H1 (cell line): ENCODE data around the gene DCTN2.

ENCODE experiments used
- CREB1 ChIP-seq: IDR thresholded peaks from 2 replicates; pipeline ENCODE4 v1.6.1; 2012; ENCODE audit warnings: inconsistent platforms
- CTCF ChIP-seq, 3 experiments: IDR thresholded peaks; 1 replicate in 2 of 3; 2 replicates in 1 of 3; pipeline versions ENCODE4 v1.5.1 to v1.6.1; 2011; ENCODE audit warnings: low read length in 3 of 3, mild to moderate bottlenecking in 3 of 3, inconsistent platforms in 2 of 3, low read depth in 1 of 3, moderate library complexity in 1 of 3; ENCODE audit not compliant: insufficient read depth in 1 of 3; ENCODE audit errors: control extremely low read depth in 1 of 3
- FOSL1 ChIP-seq: IDR thresholded peaks from 2 replicates; pipeline ENCODE4 v1.6.1; 2011; ENCODE audit warnings: mild to moderate bottlenecking, low read depth, low read length, moderate library complexity; ENCODE audit not compliant: insufficient read depth
- GTF2F1 ChIP-seq: IDR thresholded peaks from 2 replicates; pipeline ENCODE4 v1.6.1; 2012; ENCODE audit warnings: low read depth, low read length, improper control_type of control experiment, borderline replicate concordance
- PHF8 ChIP-seq: fragments of 200-600 bp; sonication (generic); conservative IDR thresholded peaks from 2 replicates; pipeline ENCODE4 v1.7.1; 2012; ENCODE audit warnings: low read depth, mild to moderate bottlenecking, inconsistent platforms, low read length, moderate library complexity
- POLR2A ChIP-seq, 2 experiments: IDR thresholded peaks; 1 replicate in 1 of 2; 2 replicates in 1 of 2; pipeline ENCODE4 v1.6.1; 2011; ENCODE audit warnings: low read depth in 2 of 2, low read length in 2 of 2, mild to moderate bottlenecking in 2 of 2; ENCODE audit errors: control extremely low read depth in 1 of 2
- POLR2AphosphoS5 ChIP-seq: IDR thresholded peaks from 2 replicates; pipeline ENCODE4 v1.6.1; 2011; ENCODE audit warnings: low read depth, low read length
- SIX5 ChIP-seq: IDR thresholded peaks from 2 replicates; pipeline ENCODE4 v1.6.1; 2011; ENCODE audit warnings: mild to moderate bottlenecking, low read depth, low read length
- SP1 ChIP-seq: IDR thresholded peaks from 2 replicates; pipeline ENCODE4 v1.6.1; 2011; ENCODE audit warnings: low read depth, low read length
- TAF1 ChIP-seq: IDR thresholded peaks from 2 replicates; pipeline ENCODE4 v1.6.1; 2011; ENCODE audit warnings: mild to moderate bottlenecking, low read depth, low read length
- USF2 ChIP-seq: IDR thresholded peaks from 2 replicates; pipeline ENCODE4 v1.6.1; 2011; ENCODE audit warnings: low read length, improper control_type of control experiment

- TF ChIP-seq CREB1 (no peak), CTCF (IDR thresholded peaks at IDR 0.05; ENCODE audit: control extremely low read depth in 1 of 3, insufficient read depth in 1 of 3, low read depth in 1 of 3, low read length in 3 of 3) (no peak), POLR2AphosphoS5 (no peak), USF2 (no peak), TAF1 (no peak), PHF8 (no peak), SIX5 (no peak), GTF2F1 (no peak), POLR2A (IDR thresholded peaks at IDR 0.05; ENCODE audit: control extremely low read depth in 1 of 2, low read depth in 2 of 2, low read length in 2 of 2) (no peak), SP1 (no peak), FOSL1 (no peak)
Measured at GRCh38 chr12:57560516-57560915, 13.5 kb upstream of the DCTN2 start.
